ENCODE measurements around the gene CHCHD1. TPM values are rescaled to one million over a fixed set of nuclear protein-coding genes. Genes with fewer than 3 reads are reported as not detected.

The CHCHD1 gene
- total RNA-seq, 1 experiment from 2014 or later = 36.6 TPM

- Histone ChIP-seq H2AFZ (ENCODE audit: low read depth, low read length, poor library complexity, severe bottlenecking) (no peak overlapping the region), H3K36me3 (ENCODE audit: control insufficient read depth in 1 of 2, insufficient read depth in 2 of 2, low read length in 2 of 2) (peaks cover 13 to 19% of the 10 kb centered on the region in 2 experiments; a peak in 3 of 4 replicates), H3K9ac (ENCODE audit: low read length) (no peak overlapping the region), H3K9me2 (ENCODE audit: insufficient read depth) (no peaks in the 10 kb centered on the region), H3K27ac (ENCODE audit: low read depth, low read length) (no peak overlapping the region), H3K4me1 (ENCODE audit: control insufficient read depth in 1 of 2, insufficient read depth in 2 of 2, low read length in 2 of 2) (peaks cover 2 to 20% of the 10 kb centered on the region in 2 experiments; a peak in 3 of 4 replicates), H3K4me2 (ENCODE audit: low read length) (no peak overlapping the region), H4K20me1 (ENCODE audit: insufficient read depth) (no peaks in the 10 kb centered on the region), H3K27me3 (ENCODE audit: insufficient read depth, low read length) (no peaks in the 10 kb centered on the region), H3K79me2 (ENCODE audit: insufficient read depth, low read length) (peaks cover 74% of the 10 kb centered on the region), H3K4me3 (replicated peaks in 1 of 2; ENCODE audit: low read depth in 1 of 2, low read length in 2 of 2) (no peak overlapping the region), H3K9me3 (ENCODE audit: control insufficient read depth in 1 of 2, insufficient read depth in 1 of 2, low read depth in 1 of 2, low read length in 2 of 2) (no peaks in the 10 kb centered on the region)
- RAD21 ChIA-PET (ENCODE audit: low non-redundant PET in 1 of 2, low total read pairs in 2 of 2, uncharacterized antibody in 2 of 2, unreplicated experiment in 2 of 2) = no interaction called here
- CTCF ChIA-PET = no interaction called here
- DNase-seq (ENCODE audit: low read depth, low spot score) (no peak), ATAC-seq (no peak)
- POLR2A ChIA-PET = no interaction called here
- TF ChIP-seq EZH2phosphoT487 (IDR thresholded peaks at IDR 0.05; ENCODE audit: borderline replicate concordance) = no peak
- TF ChIP-seq TCF7L2 (IDR thresholded peaks at IDR 0.05; ENCODE audit: borderline replicate concordance, extremely low read depth, insufficient read depth, insufficient read length) = no peak
- TF ChIP-seq ZFX (IDR thresholded peaks at IDR 0.05) = no peak
- TF ChIP-seq SP1 (IDR thresholded peaks at IDR 0.05; ENCODE audit: low read depth) = no peak
- no peak for TF ChIP-seq JUND (IDR thresholded peaks at IDR 0.05)
- TF ChIP-seq SRF (IDR thresholded peaks at IDR 0.05; ENCODE audit: low read depth) = no peak
- TF ChIP-seq YY1 (IDR thresholded peaks at IDR 0.05; ENCODE audit: extremely low read depth, insufficient replicate concordance, low read depth, low read length) = no peak
- TF ChIP-seq POLR2AphosphoS5 (IDR thresholded peaks at IDR 0.05; ENCODE audit: low read depth, low read length) = no peak
- intact Hi-C loops (cut with micrococcal nuclease) = no loop called here
- BruUV-seq (replicated peaks) = no TSS peak
Measured at GRCh38 chr10:73746721-73747120, 35.1 kb upstream of the CHCHD1 start.

GRCh38 chr10:73750819-73751218 is 31.0 kb upstream of the CHCHD1 start:
- peaks cover 0 to 11% of the 10 kb centered on the region in 2 experiments; a peak in 2 of 4 replicates for H3K4me1 ChIP-seq (ENCODE audit: control insufficient read depth in 1 of 2, insufficient read depth in 2 of 2, low read length in 2 of 2)
- CTCF ChIA-PET = no interaction called here

More at GRCh38 chr10:73750819-73751218, 31.0 kb upstream of the CHCHD1 start:
- Histone ChIP-seq H3K36me3 (ENCODE audit: control insufficient read depth in 1 of 2, insufficient read depth in 2 of 2, low read length in 2 of 2) (peaks cover 19 to 31% of the 10 kb centered on the region in 2 experiments; a peak in 3 of 4 replicates), H3K4me3 (replicated peaks in 1 of 2; ENCODE audit: low read depth in 1 of 2, low read length in 2 of 2) (no peak overlapping the region), H3K9me3 (ENCODE audit: control insufficient read depth in 1 of 2, insufficient read depth in 1 of 2, low read depth in 1 of 2, low read length in 2 of 2) (no peaks in the 10 kb centered on the region), H3K27me3 (ENCODE audit: insufficient read depth, low read length) (no peaks in the 10 kb centered on the region), H2AFZ (ENCODE audit: low read depth, low read length, poor library complexity, severe bottlenecking) (no peak overlapping the region), H4K20me1 (ENCODE audit: insufficient read depth) (no peaks in the 10 kb centered on the region), H3K27ac (ENCODE audit: low read depth, low read length) (no peak overlapping the region), H3K79me2 (ENCODE audit: insufficient read depth, low read length) (peaks cover 38% of the 10 kb centered on the region), H3K9me2 (ENCODE audit: insufficient read depth) (no peaks in the 10 kb centered on the region), H3K9ac (ENCODE audit: low read length) (no peak overlapping the region), H3K4me2 (ENCODE audit: low read length) (no peak overlapping the region)
- no TSS peak for BruUV-seq (replicated peaks)
- DNase-seq (ENCODE audit: low read depth, low spot score) (no peak), ATAC-seq (no peak)
- intact Hi-C loops (cut with micrococcal nuclease) = no loop called here
- POLR2A ChIA-PET = no interaction called here
- RAD21 ChIA-PET (ENCODE audit: low non-redundant PET in 1 of 2, low total read pairs in 2 of 2, uncharacterized antibody in 2 of 2, unreplicated experiment in 2 of 2) = no interaction called here
- TF ChIP-seq MAX (IDR thresholded peaks at IDR 0.05) (no peak), SRF (IDR thresholded peaks at IDR 0.05; ENCODE audit: low read depth) (no peak), YY1 (IDR thresholded peaks at IDR 0.05; ENCODE audit: extremely low read depth, insufficient replicate concordance, low read depth, low read length) (no peak)
